ENCODE results near the gene NXPE3. TPM values are rescaled to one million over a fixed set of nuclear protein-coding genes. Genes with fewer than 3 reads are reported as not detected.

The NXPE3 gene
- total and polyA plus RNA-seq, 10 of the 15 experiments (the other 5 are each of a cell fraction or from before 2014, with no cell fraction given) = 2.0 to 8.7 (median 5.2) TPM

- no peak for TF ChIP-seq ZNF687 (IDR thresholded peaks at IDR 0.05)
- 0 out of 2 replicates have a peak, but pooled peaks have one; percentile 5 for TF ChIP-seq CBX5 (IDR thresholded peaks at IDR 0.05; ENCODE audit: low read depth)
- peak; percentile 31; the same call in 1 of the 2 replicates for TF ChIP-seq NR2F1 (conservative IDR thresholded peaks at IDR 0.05)
- TF ChIP-seq RB1 (IDR thresholded peaks at IDR 0.05; ENCODE audit: borderline replicate concordance) = peak; percentile 19; the same call in 1 of the 2 replicates
- no peak for TF ChIP-seq BMI1 (IDR thresholded peaks at IDR 0.05; ENCODE audit: borderline replicate concordance)
- TF ChIP-seq ESRRA (IDR thresholded peaks at IDR 0.05; ENCODE audit: low read length) = no peak
- peak; percentile 77 for TF ChIP-seq POLR2AphosphoS5 (IDR thresholded peaks at IDR 0.05; ENCODE audit: low read length)
- peak; percentile 90 for TF ChIP-seq GATAD2B (conservative IDR thresholded peaks at IDR 0.05; ENCODE audit: low read depth)
- TF ChIP-seq BCL3 (IDR thresholded peaks at IDR 0.05; ENCODE audit: borderline replicate concordance, insufficient read depth, low read depth, low read length, poor library complexity, severe bottlenecking) = no peak
- TF ChIP-seq SMAD5 (IDR thresholded peaks at IDR 0.05; ENCODE audit: low read depth) = no peak
- no peak for TF ChIP-seq MTA2 (IDR thresholded peaks at IDR 0.05; ENCODE audit: low read depth)
- 0 out of 2 replicates have a peak, but pooled peaks have one; percentile 33 for TF ChIP-seq MXI1 (IDR thresholded peaks at IDR 0.05; ENCODE audit: low read depth, low read length)
- no peak for TF ChIP-seq TCF7 (IDR thresholded peaks at IDR 0.05; ENCODE audit: borderline replicate concordance)
- TF ChIP-seq ZNF217 (IDR thresholded peaks at IDR 0.05) = peak; percentile 71; the same call in 1 of the 2 replicates
- TF ChIP-seq ZNF24 (IDR thresholded peaks at IDR 0.05) = 0 out of 2 replicates have a peak, but pooled peaks have one; percentile 1
- TF ChIP-seq CHD1 (IDR thresholded peaks at IDR 0.05; ENCODE audit: low read depth, low read length) = 0 out of 2 replicates have a peak, but pooled peaks have one; percentile 40
- TF ChIP-seq FOS (IDR thresholded peaks at IDR 0.05; ENCODE audit: borderline replicate concordance, extremely low read depth, insufficient read length) = no peak
- TF ChIP-seq RAD21 (IDR thresholded peaks at IDR 0.05; ENCODE audit: insufficient read depth, low read depth, low read length) = peak; percentile 33
- no peak for TF ChIP-seq BCL11A (IDR thresholded peaks at IDR 0.05; ENCODE audit: low read depth, low read length)
- 0 out of 4 replicates have a peak, but pooled peaks of 1 of the 2 experiments have one; percentile 5 for TF ChIP-seq ETV6 (conservative IDR thresholded peaks at IDR 0.05 in 1 of 2, IDR thresholded peaks at IDR 0.05 in 1 of 2; ENCODE audit: borderline replicate concordance in 1 of 2, low read depth in 1 of 2)
- TF ChIP-seq RELB (IDR thresholded peaks at IDR 0.05; ENCODE audit: low read depth) = no peak
These were observed 70.8 kb downstream of the NXPE3 start (continued) for GRCh38 chr3:101849714-101850245.
